ENCODE data around the gene OSBP2.

OSBP2 gene

DNA sequence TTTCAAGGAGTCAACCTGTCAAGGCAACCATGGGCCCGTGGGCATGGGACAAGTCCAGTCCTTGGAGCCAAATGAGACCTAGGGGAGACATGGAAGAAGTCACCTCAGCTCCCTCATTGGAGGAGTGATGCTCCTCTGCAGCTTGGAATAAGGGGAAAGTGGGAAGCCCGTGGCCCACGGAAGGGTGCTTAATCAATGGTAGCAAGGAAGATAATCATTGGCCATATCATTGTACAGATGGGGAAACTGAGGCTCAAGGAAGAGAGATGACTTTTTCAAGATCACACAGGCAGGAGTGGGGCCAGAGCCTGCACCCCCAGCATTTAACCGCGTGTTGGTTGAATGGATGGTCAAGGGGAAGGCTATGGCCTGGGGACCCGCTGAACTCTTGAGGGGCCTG, 133.0 kb downstream of the OSBP2 start:
- FAIRE-seq (no peak), DNase-seq (ENCODE audit: insufficient read length, low spot score) (no peak)
- TF ChIP-seq, protein P1, sequence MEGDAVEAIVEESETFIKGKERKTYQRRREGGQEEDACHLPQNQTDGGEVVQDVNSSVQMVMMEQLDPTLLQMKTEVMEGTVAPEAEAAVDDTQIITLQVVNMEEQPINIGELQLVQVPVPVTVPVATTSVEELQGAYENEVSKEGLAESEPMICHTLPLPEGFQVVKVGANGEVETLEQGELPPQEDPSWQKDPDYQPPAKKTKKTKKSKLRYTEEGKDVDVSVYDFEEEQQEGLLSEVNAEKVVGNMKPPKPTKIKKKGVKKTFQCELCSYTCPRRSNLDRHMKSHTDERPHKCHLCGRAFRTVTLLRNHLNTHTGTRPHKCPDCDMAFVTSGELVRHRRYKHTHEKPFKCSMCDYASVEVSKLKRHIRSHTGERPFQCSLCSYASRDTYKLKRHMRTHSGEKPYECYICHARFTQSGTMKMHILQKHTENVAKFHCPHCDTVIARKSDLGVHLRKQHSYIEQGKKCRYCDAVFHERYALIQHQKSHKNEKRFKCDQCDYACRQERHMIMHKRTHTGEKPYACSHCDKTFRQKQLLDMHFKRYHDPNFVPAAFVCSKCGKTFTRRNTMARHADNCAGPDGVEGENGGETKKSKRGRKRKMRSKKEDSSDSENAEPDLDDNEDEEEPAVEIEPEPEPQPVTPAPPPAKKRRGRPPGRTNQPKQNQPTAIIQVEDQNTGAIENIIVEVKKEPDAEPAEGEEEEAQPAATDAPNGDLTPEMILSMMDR (IDR thresholded peaks at IDR 0.05; ENCODE audit: insufficient read depth, missing control alignments) = no peak

DNA sequence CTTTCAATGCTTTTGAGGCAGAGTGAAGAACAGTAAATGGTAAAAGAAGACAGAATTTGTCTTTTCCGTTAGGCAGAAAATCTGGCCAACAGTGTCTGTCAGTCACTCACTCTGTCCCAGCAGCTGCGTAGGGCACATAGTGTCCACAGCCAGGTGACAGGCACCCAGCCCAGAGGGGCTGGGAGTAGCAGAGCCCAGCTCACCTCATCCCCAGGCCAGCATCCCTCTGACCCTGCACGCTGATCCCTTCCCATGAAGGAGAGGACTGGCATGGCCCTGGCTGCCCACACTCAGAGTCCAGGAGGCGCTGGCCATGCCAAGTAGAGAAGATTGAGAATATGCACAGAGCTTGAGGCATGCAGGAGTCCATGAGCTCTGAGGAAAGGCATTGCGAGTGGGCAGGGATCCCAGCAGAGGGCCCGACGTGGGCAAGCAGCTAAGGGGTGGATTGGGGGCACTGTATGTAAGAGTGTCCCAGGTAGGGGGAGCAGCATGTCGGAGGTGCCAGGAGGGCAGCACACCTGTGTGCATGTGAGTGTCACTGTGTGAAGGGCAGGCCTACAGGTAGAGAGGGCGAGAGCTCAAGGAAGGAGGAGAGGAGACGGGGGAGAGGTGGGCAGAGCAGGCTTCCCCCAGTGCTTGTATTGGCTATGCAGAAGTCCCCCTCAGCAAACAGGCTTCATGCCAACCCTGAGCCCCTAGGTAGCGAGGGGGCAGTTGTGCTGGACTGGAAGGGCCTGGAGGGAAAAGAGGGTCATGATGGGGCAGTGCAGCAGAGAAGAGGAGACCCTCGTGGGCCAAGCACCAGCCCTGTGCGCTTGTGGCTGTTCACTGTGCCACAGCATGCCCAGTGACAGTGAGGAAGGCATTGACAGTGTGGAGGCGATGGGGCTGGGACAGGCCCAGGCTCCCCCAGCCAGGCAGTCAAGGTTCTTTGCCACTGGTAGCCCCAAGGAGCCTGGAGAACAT, 133.8 kb downstream of the OSBP2 start:
- TF ChIP-seq, protein P1 (IDR thresholded peaks at IDR 0.05; ENCODE audit: insufficient read depth, missing control alignments) = no peak
- DNase-seq (ENCODE audit: insufficient read length, low spot score) (no peak), FAIRE-seq (no peak)

DNA sequence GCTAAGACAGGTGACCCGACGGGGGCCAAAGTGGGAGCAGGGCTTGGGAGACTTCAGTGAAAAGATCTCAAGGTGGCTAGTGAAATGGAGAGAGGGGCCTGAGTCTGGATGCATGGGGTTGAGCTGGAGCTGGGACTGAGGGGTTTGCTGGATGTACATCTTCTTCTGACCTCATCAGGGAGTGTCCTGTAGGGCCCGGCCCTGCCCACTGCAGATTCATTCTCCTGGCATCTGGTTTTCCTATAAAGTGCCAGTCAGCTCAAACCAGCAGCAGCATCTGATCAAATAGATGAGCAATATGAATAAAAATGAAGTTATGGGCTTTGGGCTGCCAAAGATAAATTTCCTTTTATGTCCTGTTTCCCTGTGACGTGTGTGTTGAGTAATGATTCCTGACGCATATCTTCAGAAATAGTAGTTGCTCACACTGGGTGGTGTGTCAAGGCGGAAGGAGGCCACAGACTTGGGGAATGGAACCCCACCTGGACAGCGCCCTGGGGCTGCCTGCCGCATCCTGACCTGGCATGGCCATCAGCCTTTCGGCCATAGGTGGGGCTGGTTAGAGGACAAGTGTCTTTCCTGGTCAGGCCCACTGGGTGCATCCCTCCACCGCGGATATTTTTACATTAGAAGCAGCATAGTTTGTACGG, 135.4 kb downstream of the OSBP2 start:
- TF ChIP-seq, protein P1 (IDR thresholded peaks at IDR 0.05; ENCODE audit: insufficient read depth, missing control alignments) = no peak
- FAIRE-seq = no peak
- no peak for DNase-seq (ENCODE audit: insufficient read length, low spot score)

DNA sequence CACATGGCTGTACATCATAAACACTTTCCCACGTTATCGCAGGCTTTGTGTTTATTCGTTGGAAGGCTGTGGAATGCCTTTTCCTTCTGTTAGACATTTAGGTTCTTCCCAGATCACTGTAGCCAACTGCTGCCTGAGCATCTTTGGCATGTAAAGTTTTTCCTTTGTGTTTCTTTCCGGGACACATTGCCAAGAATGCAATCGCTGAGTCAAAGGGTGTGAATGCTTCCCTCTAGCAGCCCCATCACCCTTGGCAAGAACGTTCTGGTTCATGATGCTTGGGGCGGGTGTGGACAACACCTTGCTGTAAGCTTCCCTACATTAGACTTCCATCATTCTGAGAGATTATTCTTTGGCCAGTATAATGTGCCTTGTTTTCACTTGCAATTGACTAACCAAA, 136.2 kb downstream of the OSBP2 start:
- TF ChIP-seq, protein P1 (IDR thresholded peaks at IDR 0.05; ENCODE audit: insufficient read depth, missing control alignments) = no peak
- no peak for FAIRE-seq
- no peak for DNase-seq (ENCODE audit: insufficient read length, low spot score)

DNA sequence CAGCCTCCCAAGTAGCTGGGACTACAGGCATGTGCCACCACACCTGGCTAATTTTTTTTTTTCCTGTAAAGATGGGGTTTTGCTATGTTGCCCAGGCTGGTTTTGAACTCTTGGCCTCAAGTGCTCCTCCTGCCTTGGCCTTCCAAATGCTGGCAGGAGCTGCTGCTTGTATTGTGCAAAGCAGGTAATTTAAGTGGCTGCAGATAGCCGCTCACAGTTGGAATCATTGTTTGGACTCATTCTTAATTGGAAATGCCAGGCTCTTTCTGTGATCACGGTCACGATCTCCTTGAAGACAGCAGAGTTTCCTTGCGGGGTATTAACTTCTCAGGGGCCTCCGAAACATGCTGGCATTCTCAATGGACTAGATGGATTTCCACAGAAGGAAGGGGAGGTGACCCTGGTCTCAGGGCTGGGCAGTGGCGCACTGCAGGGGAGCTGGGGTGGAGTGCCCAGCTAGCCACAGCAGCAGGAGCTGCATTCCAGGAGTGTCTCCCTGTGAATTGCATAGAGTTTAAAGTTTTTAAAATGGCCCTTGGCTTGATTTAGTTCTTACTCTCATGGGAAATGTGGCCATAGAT, 137.8 kb downstream of the OSBP2 start:
- no peak for DNase-seq (ENCODE audit: insufficient read length, low spot score)
- FAIRE-seq = no peak
- TF ChIP-seq, protein P1 (IDR thresholded peaks at IDR 0.05; ENCODE audit: insufficient read depth, missing control alignments) = no peak

DNA sequence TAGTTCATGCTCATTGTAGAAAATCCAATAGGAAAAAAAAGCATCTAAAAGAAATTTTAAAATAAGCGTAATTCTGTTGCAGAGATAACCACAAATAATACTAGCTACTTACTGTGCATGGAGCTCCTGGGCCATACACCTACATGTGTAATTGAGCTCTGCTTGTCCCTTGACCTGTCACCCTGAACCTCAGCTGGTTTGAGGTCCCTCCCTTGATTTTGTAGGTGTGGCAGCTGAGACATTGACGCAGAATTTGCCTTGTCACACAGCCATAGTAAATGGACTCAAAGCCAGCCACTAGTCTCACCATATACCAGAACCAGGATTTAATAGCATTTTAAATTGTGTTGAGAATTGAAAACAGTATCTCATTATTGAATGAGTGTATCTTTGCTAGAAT, 138.6 kb downstream of the OSBP2 start:
- TF ChIP-seq, protein P1 (IDR thresholded peaks at IDR 0.05; ENCODE audit: insufficient read depth, missing control alignments) = no peak
- FAIRE-seq (no peak), DNase-seq (ENCODE audit: insufficient read length, low spot score) (no peak)
